AG09309 (cell line): ENCODE measurements around the gene TTLL8.

ENCODE experiments used
- DNase-seq: peaks from one replicate; pipeline ENCODE4 v3.0.0-alpha.2; 2010; ENCODE audit warnings: low read depth
- H3K4me3 ChIP-seq: 2 replicates; pipeline ENCODE4 v1.5.1; 2011; ENCODE audit warnings: mild to moderate bottlenecking, low read depth, low read length, moderate library complexity; ENCODE audit not compliant: control insufficient read depth
- TF ChIP-seq, protein P1 (sequence below): IDR thresholded peaks from 2 replicates; pipeline ENCODE4 v1.5.1; 2011; ENCODE audit warnings: mild to moderate bottlenecking, low read depth, low read length, inconsistent platforms; ENCODE audit not compliant: insufficient read depth, control insufficient read depth; ENCODE audit errors: missing control alignments

Gene TTLL8

DNA sequence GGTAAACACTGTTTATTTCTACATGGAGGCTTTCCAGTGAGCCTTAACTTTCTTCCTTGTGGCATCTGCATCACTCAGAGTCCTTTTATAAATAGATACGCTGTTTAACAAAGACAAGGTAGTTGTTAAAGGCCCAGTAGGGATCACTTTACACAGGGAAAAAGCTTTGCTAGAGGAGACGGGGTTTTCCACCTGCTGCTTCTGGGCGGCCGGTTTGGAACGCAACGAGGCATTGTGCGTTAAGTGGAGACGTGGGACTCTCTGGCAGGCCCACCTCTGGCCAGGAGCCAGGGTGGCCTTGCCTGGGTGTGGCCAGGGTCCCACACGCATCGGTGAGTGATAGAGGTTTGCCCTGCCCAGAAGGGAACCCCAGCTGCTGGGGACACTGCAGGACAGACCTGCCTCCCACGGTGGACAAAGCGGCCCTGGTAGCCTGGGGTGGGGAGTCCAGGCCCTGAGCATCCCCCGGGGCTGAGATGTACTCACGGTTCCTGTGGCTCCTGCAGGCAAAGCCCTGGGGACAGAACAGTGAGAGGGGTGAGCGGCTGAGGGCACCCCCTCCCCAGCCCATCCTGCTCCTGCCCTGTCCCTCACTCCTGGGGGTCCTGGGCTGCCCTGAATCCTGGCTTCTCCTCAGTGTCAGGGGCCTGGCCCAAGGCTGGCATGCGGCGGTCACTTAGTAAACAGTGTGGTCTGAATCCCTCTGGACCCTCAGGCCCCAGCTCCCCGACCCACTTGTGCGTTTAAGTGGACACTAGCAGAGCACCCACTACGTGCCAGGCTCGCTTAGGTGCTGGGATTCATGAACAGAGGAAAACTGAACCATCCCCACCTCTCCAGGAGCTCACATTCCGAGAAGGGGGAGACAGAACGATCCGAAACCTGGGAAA is 49.7 kb downstream of the TTLL8 start:
- no peak overlapping the region for H3K4me3 ChIP-seq
- TF ChIP-seq, protein P1, sequence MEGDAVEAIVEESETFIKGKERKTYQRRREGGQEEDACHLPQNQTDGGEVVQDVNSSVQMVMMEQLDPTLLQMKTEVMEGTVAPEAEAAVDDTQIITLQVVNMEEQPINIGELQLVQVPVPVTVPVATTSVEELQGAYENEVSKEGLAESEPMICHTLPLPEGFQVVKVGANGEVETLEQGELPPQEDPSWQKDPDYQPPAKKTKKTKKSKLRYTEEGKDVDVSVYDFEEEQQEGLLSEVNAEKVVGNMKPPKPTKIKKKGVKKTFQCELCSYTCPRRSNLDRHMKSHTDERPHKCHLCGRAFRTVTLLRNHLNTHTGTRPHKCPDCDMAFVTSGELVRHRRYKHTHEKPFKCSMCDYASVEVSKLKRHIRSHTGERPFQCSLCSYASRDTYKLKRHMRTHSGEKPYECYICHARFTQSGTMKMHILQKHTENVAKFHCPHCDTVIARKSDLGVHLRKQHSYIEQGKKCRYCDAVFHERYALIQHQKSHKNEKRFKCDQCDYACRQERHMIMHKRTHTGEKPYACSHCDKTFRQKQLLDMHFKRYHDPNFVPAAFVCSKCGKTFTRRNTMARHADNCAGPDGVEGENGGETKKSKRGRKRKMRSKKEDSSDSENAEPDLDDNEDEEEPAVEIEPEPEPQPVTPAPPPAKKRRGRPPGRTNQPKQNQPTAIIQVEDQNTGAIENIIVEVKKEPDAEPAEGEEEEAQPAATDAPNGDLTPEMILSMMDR, result no peak
- DNase-seq, result no peak

DNA sequence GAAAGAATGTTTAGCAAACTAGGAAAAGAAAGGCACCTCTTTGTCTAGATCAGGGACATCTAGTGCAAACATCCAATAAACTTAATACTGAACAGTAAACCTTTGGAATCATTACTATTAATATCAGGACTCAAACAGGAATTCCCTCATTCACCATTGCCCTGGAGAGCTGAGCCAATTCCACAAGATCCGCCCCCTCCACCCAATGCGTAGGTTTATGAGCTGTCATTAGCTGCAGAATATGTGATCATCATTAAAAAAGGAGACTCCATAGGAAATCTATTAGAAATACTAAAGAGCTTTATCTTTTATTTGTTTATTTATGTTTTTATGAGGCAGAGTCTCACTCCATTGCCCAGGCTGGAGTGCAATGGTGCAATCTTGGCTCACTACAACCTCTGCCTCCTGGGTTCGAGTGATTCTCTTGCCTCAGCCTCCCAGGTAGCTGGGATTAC is 51.0 kb downstream of the TTLL8 start:
- TF ChIP-seq, protein P1, result no peak
- DNase-seq, result no peak
- H3K4me3 ChIP-seq, result no peak overlapping the region

DNA sequence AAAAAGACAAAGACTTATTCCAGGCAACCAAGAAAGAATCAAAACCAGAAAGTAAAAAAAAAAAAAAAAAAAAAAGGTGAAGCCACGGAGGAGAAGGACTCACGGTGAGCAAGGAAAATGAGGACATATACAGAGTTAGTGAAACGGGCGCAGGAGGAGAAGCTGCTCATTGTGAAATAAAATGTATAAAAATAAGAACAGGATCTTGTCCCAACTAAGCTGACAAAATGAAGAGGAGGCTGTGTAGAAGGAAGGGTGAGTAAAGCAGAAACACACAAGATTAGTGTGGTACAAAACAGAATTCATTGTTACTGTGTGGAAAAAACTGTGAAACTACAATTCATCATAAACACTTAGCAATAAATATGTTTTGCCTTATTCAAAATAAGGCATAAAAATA is 53.2 kb downstream of the TTLL8 start:
- TF ChIP-seq, protein P1, result no peak
- no peak overlapping the region for H3K4me3 ChIP-seq
- DNase-seq, result no peak

- DNase-seq, result no peak
- no peak overlapping the region for H3K4me3 ChIP-seq
- TF ChIP-seq, protein P1, result no peak
These were observed 55.3 kb downstream of the TTLL8 start for GRCh38 chr22:50002791-50003190.

DNA sequence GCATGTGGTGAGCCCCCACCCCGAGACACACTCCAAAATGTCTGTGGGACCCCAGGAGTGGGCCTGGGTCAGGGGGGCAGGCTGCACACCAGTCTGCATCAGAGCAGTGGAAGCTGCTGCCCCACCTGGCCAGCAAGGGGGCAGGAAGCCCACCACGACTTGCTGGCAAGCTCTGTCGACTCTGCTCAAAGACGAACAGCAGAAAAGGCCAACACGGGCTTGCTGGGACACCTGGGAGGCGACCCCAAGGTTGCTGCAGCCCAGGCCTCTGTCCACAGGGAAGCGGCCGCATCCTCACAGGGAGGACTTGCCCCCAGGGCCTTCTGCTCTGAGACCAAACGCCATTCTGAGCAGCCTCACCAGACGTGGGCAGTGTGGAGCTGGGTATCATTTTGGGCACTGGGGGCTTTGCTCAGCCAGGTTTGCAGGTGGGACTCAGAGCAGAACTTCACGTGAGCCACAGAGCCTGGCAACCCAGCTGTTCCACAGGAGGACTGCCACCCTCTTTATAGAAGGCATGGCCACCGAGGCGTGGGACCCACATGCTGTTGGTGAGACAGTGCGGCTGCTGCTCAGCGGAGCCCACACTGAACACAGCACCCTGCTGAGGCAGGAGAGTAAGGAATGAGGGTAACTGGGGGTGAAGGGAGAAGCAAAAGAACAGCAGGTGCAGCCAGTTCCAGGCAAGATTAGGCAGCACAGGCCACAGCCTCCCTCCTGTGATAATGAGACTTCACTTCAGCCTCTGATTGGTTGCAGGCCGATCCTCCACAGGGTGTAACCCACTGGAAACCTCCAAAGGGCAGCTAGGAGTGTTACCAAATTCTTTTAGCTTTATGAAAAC is 56.5 kb downstream of the TTLL8 start:
- TF ChIP-seq, protein P1, result no peak
- no peak overlapping the region for H3K4me3 ChIP-seq
- no peak for DNase-seq

GRCh38 chr22:50000587-50001387 is 57.3 kb downstream of the TTLL8 start:
- TF ChIP-seq, protein P1, result no peak
- no peak overlapping the region for H3K4me3 ChIP-seq
- DNase-seq, result no peak
